HG03575 (cell line): ENCODE measurements around the gene SMAD9.

Source experiments
- ATAC-seq: cut with Tn5 transposase; IDR thresholded peaks from one replicate; pipeline ENCODE4 v1.9.1; 2021; ENCODE audit not compliant: unreplicated experiment, insufficient number of reproducible peaks, low FRiP score; ENCODE audit errors: extremely low read depth

The SMAD9 gene

GRCh38 chr13:36875961-36876360, 44.1 kb downstream of the SMAD9 start:
- no peak for ATAC-seq

GRCh38 chr13:36875431-36875830, 44.6 kb downstream of the SMAD9 start:
- ATAC-seq, result no peak

GRCh38 chr13:36872621-36873020, 47.4 kb downstream of the SMAD9 start:
- no peak for ATAC-seq

GRCh38 chr13:36870050-36870692, 49.9 kb downstream of the SMAD9 start:
- no peak for ATAC-seq

GRCh38 chr13:36866232-36866631, 53.8 kb downstream of the SMAD9 start:
- no peak for ATAC-seq

- no peak for ATAC-seq
Observed at GRCh38 chr13:36865265-36865664, 54.8 kb downstream of the SMAD9 start.

- ATAC-seq, result no peak
Observed at GRCh38 chr13:36862722-36863121, 57.3 kb downstream of the SMAD9 start.

GRCh38 chr13:36862002-36862685, 57.9 kb downstream of the SMAD9 start:
- ATAC-seq, result no peak

GRCh38 chr13:36859259-36859658, 60.8 kb downstream of the SMAD9 start:
- no peak for ATAC-seq

- ATAC-seq, result no peak
Observed at GRCh38 chr13:36858290-36858689, 61.7 kb downstream of the SMAD9 start.

- ATAC-seq, result no peak
Observed at GRCh38 chr13:36857253-36857652, 62.8 kb downstream of the SMAD9 start.

- no peak for ATAC-seq
Observed at GRCh38 chr13:36850790-36851438, 69.1 kb downstream of the SMAD9 start.

- ATAC-seq, result no peak
Observed at GRCh38 chr13:36848199-36848982, 71.6 kb downstream of the SMAD9 start.

GRCh38 chr13:36847606-36848005, 72.4 kb downstream of the SMAD9 start:
- ATAC-seq, result no peak

- no peak for ATAC-seq
Observed at GRCh38 chr13:36841391-36841790, 78.6 kb downstream of the SMAD9 start.

GRCh38 chr13:36840718-36841250, 79.3 kb downstream of the SMAD9 start:
- ATAC-seq, result no peak

- ATAC-seq, result no peak
Observed at GRCh38 chr13:36839981-36840380, 80.1 kb downstream of the SMAD9 start.

- no peak for ATAC-seq
Observed at GRCh38 chr13:36839281-36839680, 80.8 kb downstream of the SMAD9 start.

- no peak for ATAC-seq
Observed at GRCh38 chr13:36837354-36838092, 82.5 kb downstream of the SMAD9 start.
